OCI-LY3 (cell line): ENCODE results near the gene PPFIA3.

ENCODE experiments used
- H2AFZ ChIP-seq: fragments of 200-600, 300-600 bp; shearing (Covaris generic); 2 replicates; pipeline ENCODE4 v1.6.0; 2014; ENCODE audit warnings: antibody characterized with exemption, low read depth, low read length
- H3K27ac ChIP-seq: fragments of 200-600, 300-600 bp; sonication (generic); 2 replicates; pipeline ENCODE4 v1.5.1; 2014; ENCODE audit warnings: mild to moderate bottlenecking, low read length, moderate library complexity, mixed read lengths
- H3K27me3 ChIP-seq: fragments of 200-600, 300-600 bp; sonication (generic); 2 replicates; pipeline ENCODE4 v1.6.1; 2014; ENCODE audit warnings: low read depth, low read length, mixed read lengths
- H3K36me3 ChIP-seq: fragments of 200-600, 300-600 bp; sonication (generic); replicated peaks from 2 replicates; pipeline ENCODE3; 2014; ENCODE audit warnings: low read depth, low read length, mixed read lengths
- H3K4me1 ChIP-seq: fragments of 300-600, 200-600 bp; sonication (generic); 2 replicates; pipeline ENCODE4 v1.6.1; 2014; ENCODE audit warnings: low read length, mixed read lengths
- H3K4me2 ChIP-seq: fragments of 200-600, 300-600 bp; sonication (generic); 2 replicates; pipeline ENCODE4 v1.6.1; 2014; ENCODE audit warnings: low read length, mixed read lengths
- H3K4me3 ChIP-seq: fragments of 300-600, 200-600 bp; sonication (generic); 2 replicates; pipeline ENCODE4 v1.5.1; 2014; ENCODE audit warnings: antibody characterized with exemption, mild to moderate bottlenecking, low read length, moderate library complexity
- H3K79me2 ChIP-seq: fragments of 300-600, 200-600 bp; shearing (Covaris generic); 2 replicates; pipeline ENCODE4 v1.6.1; 2014; ENCODE audit warnings: mild to moderate bottlenecking, low read length, mixed read lengths
- H3K9ac ChIP-seq: fragments of 300-600, 200-600 bp; shearing (Covaris generic); 2 replicates; pipeline ENCODE4 v1.6.0; 2014; ENCODE audit warnings: mild to moderate bottlenecking, low read length, moderate library complexity
- H3K9me3 ChIP-seq: fragments of 200-600, 300-600 bp; shearing (Covaris generic); 2 replicates; pipeline ENCODE4 v1.6.1; 2014; ENCODE audit warnings: low read length, mixed read lengths; ENCODE audit not compliant: insufficient read depth
- H4K20me1 ChIP-seq: fragments of 200-600, 300-600 bp; sonication (generic); 2 replicates; pipeline ENCODE4 v1.6.1; 2016; ENCODE audit warnings: low read length, mixed read lengths; ENCODE audit not compliant: insufficient read depth
- EZH2phosphoT487 ChIP-seq: fragments of 200-600 bp; shearing (Covaris generic); IDR thresholded peaks from 2 replicates; pipeline ENCODE4 v1.6.1; 2018; ENCODE audit warnings: antibody characterized with exemption, mixed run types, low read depth
- TF ChIP-seq, protein P1 (sequence below): fragments of 200-600, 300-600 bp; sonication (generic); IDR thresholded peaks from 2 replicates; pipeline ENCODE4 v1.5.1; 2014; ENCODE audit warnings: antibody characterized with exemption, low read length, low read depth

Gene PPFIA3

DNA sequence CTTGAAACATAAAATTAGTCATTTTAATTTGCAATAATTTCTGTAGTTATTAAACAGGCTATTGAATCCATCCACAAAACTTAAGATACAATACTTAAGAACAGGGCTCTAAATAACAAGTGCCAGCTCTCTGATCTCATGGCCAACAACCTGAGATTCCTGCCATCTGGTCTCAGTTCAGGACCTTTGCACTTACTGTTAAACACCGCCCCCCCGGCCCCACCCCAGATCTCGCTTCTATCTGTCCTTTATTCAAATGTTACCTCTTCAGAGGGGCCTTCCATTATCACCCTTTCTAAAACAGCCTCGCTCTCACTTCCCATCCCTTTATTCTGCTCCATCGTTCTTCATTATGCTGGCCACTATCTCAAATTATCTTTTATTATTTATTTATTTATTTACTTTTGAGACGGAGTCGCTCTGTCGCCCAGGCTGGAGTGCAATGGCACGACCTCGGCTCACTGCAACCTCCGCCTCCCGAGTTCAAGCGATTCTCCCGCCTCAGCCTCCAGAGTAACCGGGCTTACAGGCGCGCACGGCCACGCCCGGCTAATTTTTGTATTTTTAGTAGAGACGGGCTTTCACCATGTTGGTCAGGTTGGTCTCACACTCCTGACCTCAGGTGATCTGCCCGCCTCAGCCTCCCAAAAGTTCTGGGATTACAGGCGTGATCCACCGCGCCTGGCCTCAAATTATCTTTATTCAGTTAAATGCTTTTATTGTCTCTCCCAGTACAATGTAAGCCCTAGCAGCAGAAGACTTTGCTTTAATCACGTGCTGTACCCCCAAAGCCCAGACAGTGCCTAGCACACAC lies 34.9 kb upstream of the PPFIA3 start:
- Histone ChIP-seq H3K9ac (peak overlapping the region; percentile 92), H2AFZ (peak overlapping the region; percentile 92)

DNA sequence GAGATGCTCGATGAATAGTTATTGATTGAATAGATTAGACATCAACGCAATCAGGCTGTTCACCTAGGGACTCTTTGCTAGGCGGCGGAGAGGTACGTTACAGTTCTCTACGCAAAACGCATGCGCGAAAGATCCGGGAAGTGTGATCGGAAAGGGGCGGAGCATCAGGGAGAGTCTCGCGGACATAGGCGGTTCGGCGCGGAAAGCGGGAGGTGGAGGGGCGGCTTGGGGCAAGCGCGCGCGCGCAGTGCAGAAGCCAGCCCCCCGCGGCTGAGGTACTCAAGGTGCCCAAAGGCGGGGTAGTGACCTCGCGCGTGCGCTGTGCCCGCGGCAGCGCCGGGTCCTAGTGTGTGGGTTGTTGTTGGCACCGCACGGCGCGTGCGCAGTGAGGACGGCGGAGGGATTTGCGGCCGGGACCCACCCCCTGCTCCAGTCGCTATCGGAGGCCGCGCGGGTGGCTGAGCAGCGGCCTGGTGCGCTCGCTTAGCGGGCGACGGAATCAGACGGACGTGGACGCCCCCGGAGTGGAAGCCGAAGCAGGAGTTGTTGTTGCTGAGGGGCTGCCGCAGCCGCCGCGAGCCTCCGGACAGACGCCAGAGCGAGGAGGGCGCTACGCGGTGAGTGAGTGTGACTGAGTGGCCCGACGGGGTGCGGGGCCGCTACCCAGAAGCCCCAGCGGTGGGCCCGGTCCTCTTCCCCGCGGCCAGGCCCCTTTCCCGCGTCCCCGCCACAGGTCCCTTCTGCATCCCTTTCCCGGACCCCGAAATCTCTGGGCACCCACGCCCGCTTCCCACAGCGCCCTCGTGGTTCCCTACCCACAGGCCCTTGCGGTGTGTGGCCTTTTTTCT lies 34.1 kb upstream of the PPFIA3 start, which contains the start of gene SNRNP70:
SNRNP70 (plus strand) TSS at position 432 of the 848 bp plus-strand sequence. CDS start 964 bp downstream, outside the sequence.
- H4K20me1 ChIP-seq, result peaks cover 36% of the 10 kb centered on the region
- H3K27ac ChIP-seq, result peak within 1 kb of the TSS; percentile 60
- H3K9ac ChIP-seq, result peak within 1 kb of the TSS; percentile 92
- peaks cover 33% of the 10 kb centered on the region for H3K36me3 ChIP-seq
- peak within 1 kb of the TSS; percentile 95 for H3K4me2 ChIP-seq
- peak within 1 kb of the TSS; percentile 92 for H3K4me3 ChIP-seq
- H2AFZ ChIP-seq, result peak within 1 kb of the TSS; percentile 92
- no peaks in the 10 kb centered on the region for H3K9me3 ChIP-seq
- no peaks in the 10 kb centered on the region for H3K27me3 ChIP-seq
- TF ChIP-seq, protein P1, sequence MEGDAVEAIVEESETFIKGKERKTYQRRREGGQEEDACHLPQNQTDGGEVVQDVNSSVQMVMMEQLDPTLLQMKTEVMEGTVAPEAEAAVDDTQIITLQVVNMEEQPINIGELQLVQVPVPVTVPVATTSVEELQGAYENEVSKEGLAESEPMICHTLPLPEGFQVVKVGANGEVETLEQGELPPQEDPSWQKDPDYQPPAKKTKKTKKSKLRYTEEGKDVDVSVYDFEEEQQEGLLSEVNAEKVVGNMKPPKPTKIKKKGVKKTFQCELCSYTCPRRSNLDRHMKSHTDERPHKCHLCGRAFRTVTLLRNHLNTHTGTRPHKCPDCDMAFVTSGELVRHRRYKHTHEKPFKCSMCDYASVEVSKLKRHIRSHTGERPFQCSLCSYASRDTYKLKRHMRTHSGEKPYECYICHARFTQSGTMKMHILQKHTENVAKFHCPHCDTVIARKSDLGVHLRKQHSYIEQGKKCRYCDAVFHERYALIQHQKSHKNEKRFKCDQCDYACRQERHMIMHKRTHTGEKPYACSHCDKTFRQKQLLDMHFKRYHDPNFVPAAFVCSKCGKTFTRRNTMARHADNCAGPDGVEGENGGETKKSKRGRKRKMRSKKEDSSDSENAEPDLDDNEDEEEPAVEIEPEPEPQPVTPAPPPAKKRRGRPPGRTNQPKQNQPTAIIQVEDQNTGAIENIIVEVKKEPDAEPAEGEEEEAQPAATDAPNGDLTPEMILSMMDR, result no peak
- no peak for TF ChIP-seq EZH2phosphoT487
- peaks cover 14% of the 10 kb centered on the region for H3K4me1 ChIP-seq
- H3K79me2 ChIP-seq, result peaks cover 50% of the 10 kb centered on the region

More for the DNA sequence above, 34.9 kb upstream of the PPFIA3 start:
- peaks cover 14% of the 10 kb centered on the region for H3K4me1 ChIP-seq
- H3K36me3 ChIP-seq, result peaks cover 28% of the 10 kb centered on the region
- peak overlapping the region; percentile 92 for H3K4me3 ChIP-seq
- TF ChIP-seq EZH2phosphoT487, result no peak
- TF ChIP-seq, protein P1, result no peak
- H4K20me1 ChIP-seq, result peaks cover 34% of the 10 kb centered on the region
- no peaks in the 10 kb centered on the region for H3K27me3 ChIP-seq
- H3K4me2 ChIP-seq, result peak overlapping the region; percentile 90
- no peaks in the 10 kb centered on the region for H3K9me3 ChIP-seq
- H3K27ac ChIP-seq, result peak overlapping the region; percentile 60
- peaks cover 42% of the 10 kb centered on the region for H3K79me2 ChIP-seq

DNA sequence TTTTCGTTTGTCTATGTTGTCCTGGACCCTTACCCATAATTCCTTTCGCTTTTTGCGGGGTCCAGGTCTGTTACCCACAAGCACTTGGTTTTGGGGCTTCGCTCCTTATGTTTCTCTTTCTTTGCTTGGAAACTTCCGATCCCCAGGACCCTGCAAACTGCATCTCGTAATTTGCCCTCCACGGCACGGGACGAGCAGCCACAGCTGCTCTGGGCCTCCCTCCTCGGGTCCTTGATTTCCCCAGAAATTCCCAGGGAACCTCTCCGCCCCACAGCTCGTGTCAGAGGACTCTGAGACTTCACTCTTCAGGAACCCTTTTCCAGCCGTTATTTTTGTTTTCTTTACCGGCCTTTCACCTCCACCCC lies 33.5 kb upstream of the PPFIA3 start:
- H3K27me3 ChIP-seq, result no peaks in the 10 kb centered on the region
- H4K20me1 ChIP-seq, result peaks cover 42% of the 10 kb centered on the region
- no peak overlapping the region for H2AFZ ChIP-seq
- H3K4me1 ChIP-seq, result peaks cover 14% of the 10 kb centered on the region
- TF ChIP-seq EZH2phosphoT487, result no peak
- TF ChIP-seq, protein P1, result no peak
- peak overlapping the region; percentile 95 for H3K4me2 ChIP-seq
- peak overlapping the region; percentile 92 for H3K4me3 ChIP-seq
- peaks cover 56% of the 10 kb centered on the region for H3K79me2 ChIP-seq
- peak overlapping the region; percentile 60 for H3K27ac ChIP-seq
- H3K36me3 ChIP-seq, result peaks cover 40% of the 10 kb centered on the region
- peak overlapping the region; percentile 92 for H3K9ac ChIP-seq
- H3K9me3 ChIP-seq, result no peaks in the 10 kb centered on the region

DNA sequence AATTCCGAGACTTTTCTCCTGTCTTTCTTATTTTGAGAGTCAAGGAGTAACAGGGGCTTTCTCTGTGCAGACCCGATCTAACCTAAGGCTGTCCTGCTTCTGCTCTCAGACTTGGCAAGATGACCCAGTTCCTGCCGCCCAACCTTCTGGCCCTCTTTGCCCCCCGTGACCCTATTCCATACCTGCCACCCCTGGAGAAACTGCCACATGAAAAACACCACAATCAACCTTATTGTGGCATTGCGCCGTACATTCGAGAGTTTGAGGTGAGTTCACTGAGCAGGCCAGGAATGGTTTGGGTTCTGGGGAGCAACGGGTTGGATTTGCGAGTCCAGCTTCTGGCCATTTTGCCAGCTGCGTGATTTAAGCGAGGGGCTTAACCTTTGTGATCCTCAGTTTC lies 33.0 kb upstream of the PPFIA3 start:
- H3K9ac ChIP-seq, result peak overlapping the region; percentile 92
- TF ChIP-seq, protein P1, result no peak
- TF ChIP-seq EZH2phosphoT487, result no peak
- peaks cover 44% of the 10 kb centered on the region for H4K20me1 ChIP-seq
- peak overlapping the region; percentile 95 for H3K4me2 ChIP-seq
- H3K36me3 ChIP-seq, result peaks cover 42% of the 10 kb centered on the region
- H3K4me3 ChIP-seq, result peak overlapping the region; percentile 92
- H3K27me3 ChIP-seq, result no peaks in the 10 kb centered on the region
- no peak overlapping the region for H2AFZ ChIP-seq
- peaks cover 14% of the 10 kb centered on the region for H3K4me1 ChIP-seq
- H3K79me2 ChIP-seq, result peaks cover 61% of the 10 kb centered on the region
- H3K27ac ChIP-seq, result peak overlapping the region; percentile 60
- no peaks in the 10 kb centered on the region for H3K9me3 ChIP-seq
